A549 treated with Hydrocortisone at 1 μM for 4 hours (cell line): ENCODE data around the gene CELF3. TPM values are rescaled to one million over a fixed set of nuclear protein-coding genes. Genes with fewer than 3 reads are reported as not detected.

ENCODE experiments used
- total RNA-seq: library from RNA; stranded (reverse); fragments of 200-300 nt; extraction: Qiagen RNA extraction; gene quantifications from 5 replicates; pipeline ENCODE4 v1.2.3, GENCODE V29; 2022

The CELF3 gene
- not detected in 5 replicates for total RNA-seq

DNA sequence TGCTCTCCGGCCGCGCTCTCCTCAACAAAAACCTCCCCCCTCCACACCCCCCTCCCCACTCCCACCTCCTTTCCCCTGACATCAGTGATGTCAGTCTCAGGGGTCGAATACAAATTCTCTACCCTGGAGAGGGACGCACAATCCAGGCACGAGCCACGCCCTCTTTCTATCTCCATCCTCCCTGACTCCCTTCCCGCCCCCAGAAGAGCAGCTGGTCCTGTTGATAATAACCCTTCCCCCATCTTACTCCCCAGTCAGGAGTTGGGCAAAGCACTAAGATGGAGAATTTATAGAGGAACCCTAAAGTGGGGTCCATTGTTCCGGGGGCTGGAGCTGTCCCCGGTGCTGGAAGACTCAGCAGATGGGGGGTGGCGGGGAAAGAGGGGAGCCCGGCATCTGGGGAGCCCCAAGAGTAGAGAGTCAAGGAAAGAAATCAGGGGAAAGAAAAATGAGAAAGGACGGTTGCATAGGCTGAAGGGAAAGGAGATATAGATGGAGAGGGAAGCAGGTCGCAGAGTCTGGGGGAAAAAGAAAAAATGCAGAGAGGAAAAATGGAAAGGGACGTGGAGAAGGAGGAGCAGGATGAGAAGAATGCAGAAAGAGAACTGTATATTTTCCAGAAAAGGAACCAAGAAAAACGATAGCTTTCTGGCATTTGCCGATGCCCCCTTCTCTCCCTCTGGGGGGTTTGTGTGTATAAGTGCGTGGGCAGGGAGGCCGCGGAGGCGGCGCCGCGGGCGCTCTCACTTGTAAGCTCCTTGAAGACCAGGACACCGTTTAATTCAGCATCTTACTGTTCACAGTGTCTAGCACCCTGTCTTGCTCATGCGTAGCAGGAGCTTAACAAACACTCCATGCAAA, at the start of gene CELF3:
TSS of gene CELF3 (minus strand) at position 33 of the 861 bp plus-strand sequence. CDS start 783 bp downstream, outside the sequence.

GRCh38 chr1:151762941-151763921, 46.6 kb upstream of the CELF3 start, which contains the start of gene MRPL9:
Gene MRPL9 (minus strand): TSS chr1:151763496. CDS start chr1:151763479, 17 bp downstream.

DNA sequence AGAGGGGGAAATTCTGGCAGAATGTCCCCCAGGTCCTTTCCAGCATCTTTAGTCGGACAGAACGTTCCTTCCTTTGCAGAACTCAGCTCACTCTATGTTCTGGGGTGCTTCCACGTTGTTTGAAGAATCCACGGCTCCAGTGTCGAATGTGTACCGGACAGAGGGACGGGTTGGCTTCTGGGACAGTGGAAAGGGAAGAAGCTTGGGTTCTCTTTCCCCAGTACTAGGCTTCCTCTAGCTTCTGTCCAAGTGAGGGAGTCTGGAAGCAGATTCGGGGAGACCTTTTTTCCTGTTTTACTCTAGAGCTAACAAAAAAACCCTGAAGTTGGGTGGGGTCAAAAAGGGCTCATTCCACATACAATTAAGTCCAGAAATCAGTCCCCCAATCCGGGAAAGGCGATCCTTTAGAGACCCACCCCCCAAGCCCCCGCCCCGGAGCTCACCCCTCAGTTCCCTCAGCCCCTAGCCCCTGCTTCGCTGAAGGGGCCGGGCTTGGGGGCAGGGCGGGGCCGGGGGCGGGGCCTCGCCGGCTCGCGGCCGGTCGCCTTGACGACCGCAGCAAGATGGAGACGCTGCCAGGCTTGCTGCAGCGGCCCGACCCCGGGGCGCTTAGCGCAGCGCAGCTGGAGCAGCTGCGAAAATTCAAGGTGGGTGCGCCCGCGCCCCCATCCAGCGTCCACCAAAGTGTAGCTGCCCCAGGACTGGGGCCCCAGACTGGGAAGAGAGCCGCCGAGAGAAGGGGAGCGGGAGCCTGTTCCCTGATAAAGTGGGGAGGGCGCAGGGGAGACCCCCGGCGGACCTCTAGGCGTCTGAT, 4.6 kb upstream of the CELF3 start, which contains the start of gene RIIAD1:
TSS of gene RIIAD1 (plus strand) at position 549 of the 814 bp plus-strand sequence. CDS start at position 564, 15 bp downstream.

Other genes with a start within 250 kb of the CELF3 start
- 2.0 to 2.4 TPM (median 2.3 TPM) in 5 replicates for gene CGN, start 205.4 kb downstream of the CELF3 start, total RNA-seq
- gene TUFT1, start 176.5 kb downstream of the CELF3 start, total RNA-seq = 8.0 to 9.1 TPM (median 8.8 TPM) in 5 replicates
- 7.3 to 13.8 TPM (median 7.8 TPM) in 5 replicates for gene SNX27, start 104.8 kb downstream of the CELF3 start, total RNA-seq
- gene RIIAD1, start 4.7 kb upstream of the CELF3 start, total RNA-seq = 0.41 TPM in 1 of 5 replicates, not detected in the others
- 68.3 to 87.8 TPM (median 85.6 TPM) in 5 replicates for gene MRPL9, start 46.7 kb upstream of the CELF3 start, total RNA-seq
- gene TDRKH, start 73.7 kb upstream of the CELF3 start, total RNA-seq = 5.5 to 7.3 TPM (median 5.8 TPM) in 5 replicates
- gene LINGO4, start 88.6 kb upstream of the CELF3 start, total RNA-seq = not detected in 5 replicates
- gene RORC, start 115.0 kb upstream of the CELF3 start, total RNA-seq = 0.05 to 0.13 TPM (median 0.08 TPM) in 4 of 5 replicates, not detected in the other
- gene C2CD4D, start 123.0 kb upstream of the CELF3 start, total RNA-seq = not detected in 5 replicates
- not detected in 5 replicates for gene THEM5, start 136.9 kb upstream of the CELF3 start, total RNA-seq
- 13.0 to 14.7 TPM (median 13.2 TPM) in 5 replicates for gene THEM4, start 192.7 kb upstream of the CELF3 start, total RNA-seq